Measurements from ENCODE around the gene HCFC1.

HCFC1 gene

DNA sequence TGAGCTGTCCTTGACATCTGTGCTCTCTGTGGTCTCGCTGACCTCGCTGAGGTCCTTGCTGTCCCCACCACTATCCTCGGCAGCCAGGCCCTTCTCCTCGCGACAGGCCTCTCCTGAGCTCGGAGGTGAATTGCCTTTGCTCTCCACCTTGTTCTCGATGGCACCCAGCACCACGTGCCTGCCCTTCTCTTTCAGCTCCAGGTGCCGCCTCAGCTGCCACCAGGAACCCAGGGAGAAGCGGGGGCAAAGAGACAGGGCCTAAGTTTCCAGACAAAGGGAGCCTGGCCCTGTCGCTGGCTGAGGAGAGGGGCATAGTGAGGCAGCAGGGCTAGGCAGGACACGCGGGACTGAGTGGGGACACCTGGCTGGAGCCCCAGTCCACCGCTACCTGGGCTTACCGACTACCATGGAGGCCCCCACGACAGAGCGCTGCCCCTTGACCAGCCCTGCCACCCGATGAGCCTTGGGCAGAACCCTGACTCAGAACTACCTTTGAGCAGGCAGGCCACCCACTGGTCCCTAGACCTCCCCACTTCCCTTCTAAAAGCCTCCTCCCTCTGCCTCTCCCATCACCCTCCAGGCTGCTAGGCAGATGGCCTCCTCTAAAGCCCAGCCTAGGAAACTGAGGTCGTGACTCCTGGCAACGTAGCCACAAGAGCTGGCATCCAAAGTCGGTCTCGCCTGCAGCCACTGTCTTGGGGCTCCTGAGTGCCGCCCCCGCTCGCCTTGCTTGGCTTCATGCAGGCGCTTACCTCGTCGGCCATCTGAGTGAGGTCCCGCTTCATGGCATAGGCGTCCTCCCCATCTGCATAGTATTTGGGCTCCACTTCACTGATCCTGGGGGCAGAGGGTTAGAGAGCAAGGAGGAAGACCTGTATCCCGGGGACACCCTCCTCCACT is 41.4 kb downstream of the HCFC1 start:
- H3K4me1 ChIP-seq: peaks cover 23% of the 10 kb centered on the region
- H3K36me3 ChIP-seq (replicated peaks): peaks cover 37% of the 10 kb centered on the region
- in situ Hi-C loops (cut with MboI; ENCODE audit: low sequenced_read_pairs): no loop called here
- no peak overlapping the region for H3K4me3 ChIP-seq
- H3K9me3 ChIP-seq: no peaks in the 10 kb centered on the region
- H3K27me3 ChIP-seq (ENCODE audit: low read depth): no peaks in the 10 kb centered on the region
- no peak for DNase-seq (ENCODE audit: low spot score in 2 of 2)

DNA sequence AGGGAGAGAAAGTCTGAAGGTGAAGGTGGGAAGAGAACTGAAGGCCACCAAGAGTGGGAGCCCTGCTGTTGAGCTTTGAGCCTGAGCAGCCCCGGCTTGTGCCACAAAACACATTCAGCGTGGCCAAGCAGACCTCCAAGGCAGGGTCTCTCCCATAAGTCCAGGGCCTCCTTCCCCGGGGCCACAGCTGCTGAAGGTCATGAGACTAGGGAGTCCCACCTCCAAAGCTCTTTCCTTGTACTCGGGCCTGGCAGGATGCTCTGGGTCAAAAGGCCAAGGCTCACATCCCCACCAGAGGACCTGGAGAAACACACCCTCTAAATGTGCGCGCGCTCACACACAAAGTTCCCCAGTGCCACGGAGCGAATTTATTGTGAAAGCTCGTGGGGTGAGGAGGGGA is 42.0 kb downstream of the HCFC1 start:
- H3K36me3 ChIP-seq (replicated peaks): peaks cover 37% of the 10 kb centered on the region
- H3K4me3 ChIP-seq: no peak overlapping the region
- in situ Hi-C loops (cut with MboI; ENCODE audit: low sequenced_read_pairs): no loop called here
- no peak for DNase-seq (ENCODE audit: low spot score in 2 of 2)
- no peaks in the 10 kb centered on the region for H3K27me3 ChIP-seq (ENCODE audit: low read depth)
- peaks cover 29% of the 10 kb centered on the region for H3K4me1 ChIP-seq
- no peaks in the 10 kb centered on the region for H3K9me3 ChIP-seq

DNA sequence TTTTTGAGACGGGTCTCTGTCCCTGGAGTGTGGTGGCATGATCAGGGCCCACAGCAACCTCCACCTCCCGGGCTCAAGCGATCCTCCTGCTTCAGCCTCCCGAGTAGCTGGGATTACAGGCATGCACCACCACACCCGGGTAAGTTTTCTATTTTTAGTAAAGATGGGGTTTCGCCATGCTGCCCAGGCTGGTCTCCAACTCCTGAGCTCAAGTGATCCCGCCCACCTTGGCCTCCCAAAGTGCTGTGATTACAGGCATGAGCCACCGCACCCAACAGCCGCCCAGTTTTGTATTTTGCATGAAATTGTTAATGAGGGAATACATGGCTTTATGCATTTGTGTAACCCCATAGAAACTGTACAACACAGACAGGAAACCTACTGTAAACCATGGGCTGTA is 42.8 kb downstream of the HCFC1 start:
- DNase-seq (ENCODE audit: low spot score in 2 of 2): no peak
- no peak overlapping the region for H3K4me3 ChIP-seq
- in situ Hi-C loops (cut with MboI; ENCODE audit: low sequenced_read_pairs): no loop called here

DNA sequence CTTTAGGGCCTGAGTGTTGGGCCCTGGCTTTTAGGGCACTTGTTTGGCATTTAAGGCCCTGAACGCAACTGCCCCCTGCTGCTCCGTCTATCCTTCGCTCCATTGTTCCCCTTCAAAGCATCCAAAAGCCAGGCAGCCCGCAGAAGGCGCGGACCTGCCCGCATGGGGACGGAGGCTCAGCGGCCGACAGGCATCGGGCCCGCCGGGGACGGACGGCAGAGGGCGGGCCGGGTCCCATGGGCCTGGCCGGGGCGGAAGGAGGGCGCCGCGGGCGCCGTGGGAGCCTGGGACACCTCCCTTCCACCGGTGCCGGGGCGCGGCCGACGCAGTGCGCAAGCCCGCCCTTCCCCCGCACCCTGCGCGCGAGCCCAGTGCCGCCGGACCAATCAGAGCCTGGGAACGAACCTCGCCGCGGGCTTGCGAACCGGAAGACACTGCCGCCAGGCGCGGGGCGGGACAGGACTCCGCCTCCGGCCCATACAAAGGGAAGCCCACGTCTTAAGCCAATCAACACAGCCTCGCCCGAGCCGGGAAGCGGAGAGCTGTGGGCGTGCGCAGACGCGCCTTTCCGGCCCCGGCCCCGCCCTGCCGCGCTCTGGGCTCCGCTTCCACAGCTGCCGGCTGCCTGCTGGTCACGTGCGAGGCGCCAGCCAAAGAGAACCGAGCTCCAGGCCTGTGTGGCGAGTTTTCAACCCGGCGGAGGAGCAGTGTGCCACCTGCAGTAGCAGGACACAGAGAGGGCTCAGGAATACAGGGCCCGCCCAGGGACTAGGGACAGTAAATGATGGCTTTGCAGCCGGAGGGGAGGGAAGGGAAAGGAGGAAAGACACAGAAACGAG is 43.5 kb downstream of the HCFC1 start:
- peak; percentile 97 to 98 for DNase-seq (ENCODE audit: low spot score in 2 of 2)
- in situ Hi-C loops (cut with MboI; ENCODE audit: low sequenced_read_pairs): no loop called here
- Histone ChIP-seq H3K4me1 (peaks cover 37% of the 10 kb centered on the region), H3K36me3 (replicated peaks) (peaks cover 37% of the 10 kb centered on the region), H3K9me3 (no peaks in the 10 kb centered on the region), H3K27me3 (ENCODE audit: low read depth) (no peaks in the 10 kb centered on the region), H3K4me3 (peak overlapping the region; percentile 50)

More for the DNA sequence above, 42.8 kb downstream of the HCFC1 start:
- Histone ChIP-seq H3K36me3 (replicated peaks) (peaks cover 37% of the 10 kb centered on the region), H3K9me3 (no peaks in the 10 kb centered on the region), H3K4me1 (peaks cover 36% of the 10 kb centered on the region), H3K27me3 (ENCODE audit: low read depth) (no peaks in the 10 kb centered on the region)

DNA sequence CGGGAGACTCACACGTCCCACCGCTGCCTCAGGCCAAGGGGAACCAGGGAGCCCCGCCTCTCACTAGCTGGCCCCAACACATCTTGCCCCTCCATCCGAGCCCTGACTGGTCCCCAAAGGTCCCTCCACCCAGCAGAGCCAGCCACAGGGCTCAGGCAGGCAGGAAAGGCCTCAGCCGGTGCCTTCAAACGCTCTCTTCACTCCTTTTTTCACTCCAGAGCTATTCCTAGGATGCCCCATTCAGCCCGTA is 44.0 kb downstream of the HCFC1 start:
- H3K27me3 ChIP-seq (ENCODE audit: low read depth): no peaks in the 10 kb centered on the region
- H3K36me3 ChIP-seq (replicated peaks): peaks cover 32% of the 10 kb centered on the region
- H3K4me1 ChIP-seq: peaks cover 40% of the 10 kb centered on the region
- H3K4me3 ChIP-seq: peak overlapping the region; percentile 50
- in situ Hi-C loops (cut with MboI; ENCODE audit: low sequenced_read_pairs): no loop called here
- peak in 1 of 2 experiments; percentile 20 for DNase-seq (ENCODE audit: low spot score in 2 of 2)
- no peaks in the 10 kb centered on the region for H3K9me3 ChIP-seq

DNA sequence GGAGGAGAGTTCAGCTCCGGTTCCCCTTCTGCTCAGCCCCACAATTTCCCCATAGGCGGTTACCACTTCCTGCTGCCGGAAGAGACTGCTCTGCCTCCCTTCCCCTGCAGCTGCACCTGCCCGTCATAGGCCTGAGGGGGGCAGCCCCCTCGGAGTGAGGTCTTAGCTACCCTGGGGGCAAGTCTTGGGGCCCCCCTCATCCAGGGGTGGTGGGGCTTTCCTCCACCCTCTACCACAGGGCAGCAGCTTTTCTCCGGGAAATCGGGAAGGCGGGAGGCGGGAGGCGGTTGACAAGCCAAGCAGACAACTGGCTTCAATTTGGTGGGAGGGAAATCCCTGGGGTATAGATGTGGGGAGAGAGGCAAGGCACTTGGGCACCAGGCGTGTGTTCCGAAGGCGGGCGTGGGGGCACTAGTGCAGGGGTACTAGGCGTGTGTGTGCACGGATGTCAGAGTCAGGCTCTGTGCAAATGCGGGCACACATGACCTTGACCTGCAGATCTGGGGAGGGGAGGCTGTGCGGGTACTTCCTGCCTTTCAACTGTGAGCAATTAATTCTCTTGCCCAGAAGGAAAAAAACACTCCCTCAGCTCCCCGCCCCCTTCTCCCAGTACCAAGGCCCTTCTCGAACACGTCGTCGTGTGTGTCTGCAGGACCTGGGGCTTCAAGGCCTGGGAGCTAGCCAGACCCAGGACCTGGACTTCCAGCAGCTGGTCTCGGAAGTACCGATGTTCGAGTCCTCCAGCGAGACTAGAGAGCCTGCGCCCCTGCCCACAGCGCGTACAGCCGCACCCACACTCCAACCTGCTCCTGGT is 44.6 kb downstream of the HCFC1 start:
- peak; percentile 73 to 78 for DNase-seq (ENCODE audit: low spot score in 2 of 2)
- H3K4me1 ChIP-seq: peaks cover 40% of the 10 kb centered on the region
- in situ Hi-C loops (cut with MboI; ENCODE audit: low sequenced_read_pairs): no loop called here

DNA sequence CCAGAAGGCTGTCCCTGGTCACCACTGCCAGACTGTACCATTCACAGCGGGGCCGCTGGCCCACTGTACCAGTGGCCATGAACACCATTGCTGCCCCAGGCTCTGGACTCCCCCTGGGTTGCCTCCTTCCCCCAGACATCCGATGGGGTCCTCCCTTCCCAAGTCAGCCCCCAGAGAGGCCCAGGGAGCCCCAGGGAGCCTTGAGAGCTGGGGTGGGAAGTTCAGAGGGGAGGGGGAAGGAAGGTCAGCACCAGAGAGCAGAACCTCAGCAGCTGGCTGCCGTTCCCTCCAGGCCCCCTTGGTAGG is 45.1 kb downstream of the HCFC1 start:
- Histone ChIP-seq H3K36me3 (replicated peaks) (peaks cover 21% of the 10 kb centered on the region), H3K4me1 (peaks cover 40% of the 10 kb centered on the region), H3K27me3 (ENCODE audit: low read depth) (no peaks in the 10 kb centered on the region), H3K4me3 (peak overlapping the region; percentile 50), H3K9me3 (no peaks in the 10 kb centered on the region)
- in situ Hi-C loops (cut with MboI; ENCODE audit: low sequenced_read_pairs): no loop called here
- DNase-seq (ENCODE audit: low spot score in 2 of 2): peak in 1 of 2 experiments; percentile 46

More for the DNA sequence above, 44.6 kb downstream of the HCFC1 start:
- Histone ChIP-seq H3K36me3 (replicated peaks) (peaks cover 27% of the 10 kb centered on the region), H3K27me3 (ENCODE audit: low read depth) (no peaks in the 10 kb centered on the region), H3K4me3 (peak overlapping the region; percentile 50), H3K9me3 (no peaks in the 10 kb centered on the region)

DNA sequence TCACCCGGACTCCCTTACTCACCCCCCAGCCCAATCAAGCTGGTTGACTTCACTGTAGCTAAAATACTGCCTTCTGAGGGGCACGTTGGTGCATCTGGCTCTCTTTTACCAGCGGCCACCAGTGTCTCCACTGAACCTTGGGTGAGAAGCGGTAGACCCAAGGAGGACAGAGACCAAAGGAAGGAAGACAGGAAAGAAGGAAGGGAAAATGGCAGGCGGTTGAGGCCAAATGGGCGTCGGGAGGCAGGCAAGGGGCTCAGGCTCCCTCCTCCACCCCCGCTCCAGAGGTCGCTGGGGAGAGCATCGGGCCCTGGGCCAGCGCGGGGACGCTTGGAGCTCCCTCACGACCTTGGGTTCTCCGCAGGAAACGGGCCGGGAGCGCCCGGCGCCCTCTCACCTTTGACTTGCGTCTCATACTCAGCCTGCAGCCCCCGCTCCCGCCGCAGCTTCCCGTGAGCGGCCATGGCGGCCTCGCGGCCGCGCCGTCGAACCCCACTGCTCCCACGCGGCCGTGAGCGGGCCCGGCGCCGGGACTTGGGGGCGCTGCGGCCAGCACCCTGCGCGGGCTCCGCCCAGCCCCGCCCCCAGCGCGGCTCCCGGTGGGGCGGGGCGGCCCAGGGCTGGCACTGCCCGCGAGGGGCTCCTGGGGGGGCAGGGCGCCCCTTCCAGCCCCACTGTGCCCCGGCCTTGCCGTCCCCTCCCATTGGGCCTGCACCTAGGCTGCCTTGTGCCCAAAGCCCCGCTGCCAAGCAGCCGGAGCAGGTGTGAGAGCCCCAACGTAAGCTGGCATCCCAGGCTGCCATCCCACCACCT is 45.7 kb downstream of the HCFC1 start, which contains the start of gene ARHGAP4:
Gene ARHGAP4, minus strand, starts transcription at position 526 of the 813 bp plus-strand sequence. Its CDS starts 62 bp downstream, at position 464.
- Histone ChIP-seq H3K27me3 (ENCODE audit: low read depth) (no peaks in the 10 kb centered on the region), H3K36me3 (replicated peaks) (peaks cover 15% of the 10 kb centered on the region), H3K4me3 (peak within 1 kb of the TSS; percentile 50), H3K9me3 (no peaks in the 10 kb centered on the region), H3K4me1 (peaks cover 40% of the 10 kb centered on the region)
- peak in 1 of 2 experiments; percentile 55 for DNase-seq (ENCODE audit: low spot score in 2 of 2)
- in situ Hi-C loops (cut with MboI; ENCODE audit: low sequenced_read_pairs): no loop called here

DNA sequence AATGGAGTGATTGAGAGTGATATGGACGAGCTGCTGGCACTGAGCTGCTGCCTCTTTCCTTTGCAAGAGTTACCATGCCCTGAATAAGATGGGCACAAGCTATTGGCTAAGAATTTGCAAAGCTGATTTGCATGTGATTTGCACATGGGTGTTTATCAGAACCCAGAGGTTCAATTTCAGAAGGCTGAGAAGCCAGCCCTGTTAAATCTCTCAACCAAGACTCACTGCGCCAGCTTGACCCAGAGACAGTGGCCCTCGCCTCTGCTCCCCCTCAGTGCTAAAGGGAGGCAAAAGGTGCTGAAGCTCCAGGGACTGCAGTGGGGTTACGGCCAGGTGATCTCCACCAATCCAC is 46.3 kb downstream of the HCFC1 start:
- DNase-seq (ENCODE audit: low spot score in 2 of 2): no peak
- H3K4me1 ChIP-seq: peaks cover 40% of the 10 kb centered on the region
- no peaks in the 10 kb centered on the region for H3K27me3 ChIP-seq (ENCODE audit: low read depth)
- H3K36me3 ChIP-seq (replicated peaks): peaks cover 10% of the 10 kb centered on the region
- H3K4me3 ChIP-seq: peak overlapping the region; percentile 36
- in situ Hi-C loops (cut with MboI; ENCODE audit: low sequenced_read_pairs): no loop called here
- H3K9me3 ChIP-seq: no peaks in the 10 kb centered on the region

DNA sequence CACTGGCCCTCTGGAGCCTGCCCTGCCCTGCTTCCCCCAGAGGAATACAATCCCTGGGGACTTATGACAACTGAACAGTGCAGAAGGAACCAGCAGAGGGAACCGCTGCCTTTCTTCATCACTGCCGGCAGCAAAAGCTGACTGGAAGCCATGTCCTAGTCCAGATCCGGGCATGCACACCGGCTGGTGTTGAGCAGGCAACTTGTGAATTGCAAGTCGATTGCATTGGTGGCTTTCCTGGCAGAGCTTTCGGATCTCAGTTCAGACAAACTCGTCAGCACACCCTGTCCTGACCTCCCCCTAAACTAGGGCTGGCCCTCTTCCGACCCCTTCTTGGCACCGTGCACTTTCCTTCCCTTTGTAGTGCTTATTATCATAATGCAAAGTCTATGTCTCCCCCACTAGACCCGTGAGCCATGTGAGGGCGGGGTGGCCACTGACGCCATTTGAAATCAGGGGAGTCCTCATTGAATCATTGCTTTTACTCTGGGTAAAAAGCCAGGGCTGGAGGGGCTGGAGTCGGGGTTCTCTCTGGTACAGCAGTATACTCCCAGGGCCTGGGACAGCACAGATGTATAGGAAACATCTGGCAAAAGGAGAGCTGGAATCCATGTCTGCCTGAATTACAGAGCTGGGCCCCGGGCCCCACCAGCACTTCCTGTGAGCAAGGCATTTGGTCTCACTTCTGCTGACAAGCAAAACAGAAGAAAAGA is 47.3 kb downstream of the HCFC1 start:
- in situ Hi-C loops (cut with MboI; ENCODE audit: low sequenced_read_pairs): no loop called here
- no peaks in the 10 kb centered on the region for H3K9me3 ChIP-seq
- H3K36me3 ChIP-seq (replicated peaks): peaks cover 1% of the 10 kb centered on the region
- peak; percentile 66 to 81 for DNase-seq (ENCODE audit: low spot score in 2 of 2)
- H3K27me3 ChIP-seq (ENCODE audit: low read depth): no peaks in the 10 kb centered on the region
- peak overlapping the region; percentile 14 for H3K4me3 ChIP-seq
- peaks cover 40% of the 10 kb centered on the region for H3K4me1 ChIP-seq

DNA sequence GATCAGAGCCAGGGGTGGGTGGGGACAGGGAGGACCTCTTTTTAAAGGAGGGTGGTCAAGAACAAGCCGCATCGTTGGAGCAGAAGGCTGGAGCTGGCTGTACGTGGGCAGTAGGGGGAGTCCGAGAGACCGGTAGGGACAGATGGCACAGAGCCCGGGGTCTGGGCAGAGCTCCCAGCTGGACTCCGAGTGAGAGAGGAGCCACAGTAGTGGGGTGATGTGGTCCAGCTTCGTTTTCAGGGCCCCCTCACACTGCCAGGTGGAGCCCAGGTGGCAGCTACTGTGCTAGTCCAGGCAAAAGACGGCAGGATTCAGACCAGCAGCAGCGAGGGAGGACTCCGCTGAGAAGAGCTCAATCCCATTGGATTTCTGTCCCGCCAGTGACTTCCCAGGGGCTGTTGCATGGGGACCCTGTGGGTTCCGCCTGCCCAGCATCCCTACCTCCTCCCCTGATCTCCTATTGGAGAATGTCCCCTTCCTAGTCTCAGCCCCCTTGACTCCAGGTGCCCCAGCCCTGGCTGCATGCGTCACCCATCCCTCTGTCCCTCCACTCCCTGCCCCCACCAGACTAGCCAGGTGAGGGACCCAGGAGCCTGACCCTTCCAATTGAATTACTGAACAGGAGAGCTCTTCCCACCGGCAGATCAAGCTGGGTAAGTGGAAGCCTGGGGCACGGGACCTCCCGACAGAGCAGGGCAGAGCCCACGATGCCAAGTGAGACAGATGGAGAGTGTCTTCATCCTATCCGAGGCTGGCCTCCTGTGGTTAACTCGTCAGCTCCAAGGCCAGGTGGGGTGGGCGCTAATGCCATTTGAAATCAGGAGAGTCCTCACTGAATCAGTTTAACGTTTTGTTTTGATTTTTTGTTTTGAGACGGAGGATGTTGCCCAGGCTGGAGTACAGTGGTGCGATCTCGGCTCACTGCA is 48.4 kb downstream of the HCFC1 start:
- H3K9me3 ChIP-seq: no peaks in the 10 kb centered on the region
- H3K36me3 ChIP-seq (replicated peaks): no peaks in the 10 kb centered on the region; the same call in 1 of the 2 replicates
- in situ Hi-C loops (cut with MboI; ENCODE audit: low sequenced_read_pairs): no loop called here
- H3K4me3 ChIP-seq: no peak overlapping the region
- no peaks in the 10 kb centered on the region for H3K27me3 ChIP-seq (ENCODE audit: low read depth)
- H3K4me1 ChIP-seq: peaks cover 40% of the 10 kb centered on the region
- DNase-seq (ENCODE audit: low spot score in 2 of 2): peak; percentile 55 to 81
